ENCODE data around the gene GNPTAB. TPM values are rescaled to one million over a fixed set of nuclear protein-coding genes. Genes with fewer than 3 reads are reported as not detected.
"Not testable (repeated sequence)": the region's sequence is repeated elsewhere in the genome, so short reads cannot be mapped to it uniquely, and the experiment has no call there.

Gene GNPTAB
- total RNA-seq, 1 donor from 2014 or later, result 53.2 TPM

DNA sequence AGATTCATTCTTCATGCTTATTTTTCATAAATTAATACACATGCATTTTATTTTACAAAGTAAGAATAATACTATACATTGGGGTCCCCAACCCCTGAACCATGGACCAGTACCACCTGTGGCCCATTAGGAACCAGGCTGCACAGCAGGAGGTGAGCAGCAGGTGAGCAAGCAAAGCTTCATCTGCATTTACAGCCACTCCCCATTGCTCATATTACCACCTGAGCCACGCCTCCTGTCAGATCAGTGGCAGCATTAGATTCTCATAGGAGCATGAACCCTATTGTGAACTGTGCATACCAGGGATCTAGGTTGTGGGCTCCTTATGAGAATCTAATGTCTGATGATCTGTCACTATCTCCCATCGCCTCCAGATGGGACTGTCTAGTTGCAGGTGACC, 30.9 kb upstream of the GNPTAB start:
- H3K27ac Mint-ChIP-seq; intact Hi-C loops (cut with micrococcal nuclease); H3K27me3 Mint-ChIP-seq (ENCODE audit: insufficient read depth): not testable (repeated sequence)

DNA sequence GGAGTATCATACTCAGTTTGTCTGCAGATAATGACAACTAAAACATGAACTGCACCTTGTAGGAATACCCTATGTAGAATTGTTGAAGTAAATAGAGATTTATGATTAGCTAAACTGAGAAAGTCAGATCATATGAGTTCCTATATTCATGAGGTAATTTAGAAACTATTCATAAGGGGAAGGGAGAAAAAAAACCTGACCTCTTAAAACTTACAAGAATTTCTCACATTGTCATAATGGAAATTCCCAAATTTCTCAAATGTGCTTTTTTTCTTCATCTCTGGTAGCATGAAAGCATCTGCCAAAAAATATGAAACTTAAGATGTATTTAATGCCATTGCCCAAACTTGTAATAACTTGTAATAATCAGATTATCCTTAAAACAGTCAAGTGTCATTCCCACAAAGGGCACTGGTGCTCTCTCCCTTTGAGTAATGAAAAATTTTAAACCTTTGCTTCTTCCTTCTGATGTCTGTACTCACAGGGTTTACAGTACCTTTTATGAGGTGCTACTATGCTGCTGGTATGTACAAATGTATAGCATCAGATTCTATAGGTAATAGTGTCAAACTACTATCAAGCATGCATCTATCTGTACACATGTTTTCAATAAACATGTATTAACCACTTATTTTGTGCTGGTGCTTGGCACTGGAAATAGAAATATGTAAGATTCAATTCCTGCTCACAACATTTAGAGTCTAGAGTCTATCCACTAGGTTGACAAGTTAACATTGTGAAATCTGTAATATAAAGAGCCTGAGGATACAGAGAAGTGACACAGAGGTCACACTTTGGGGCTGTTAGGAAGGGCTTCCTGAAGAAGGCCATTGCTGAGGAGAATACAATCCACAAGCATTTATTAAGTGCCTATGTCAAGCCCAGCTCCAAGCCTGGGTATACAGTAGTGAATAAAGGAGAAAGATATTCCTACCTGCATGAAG, 29.2 kb upstream of the GNPTAB start:
- Mint-ChIP-seq H3K36me3 (ENCODE audit: low read depth) (peaks cover 4% of the 10 kb centered on the region), H3K27ac (no peak overlapping the region), H3K4me1 (ENCODE audit: low read depth) (peaks cover 34% of the 10 kb centered on the region), H3K4me3 (no peak overlapping the region), H3K27me3 (ENCODE audit: insufficient read depth) (no peaks in the 10 kb centered on the region), H3K9me3 (peaks cover 9% of the 10 kb centered on the region)
- intact Hi-C loops (cut with micrococcal nuclease), result loop anchor here (1.0 kb wide), 2 partner anchors 17 to 67 kb away; partner anchors contain the start of gene DRAM1
- DNase-seq (ENCODE audit: low spot score), result no peak

More for the DNA sequence above, 30.9 kb upstream of the GNPTAB start:
- not testable (repeated sequence) for H3K9me3 Mint-ChIP-seq; H3K36me3 Mint-ChIP-seq (ENCODE audit: low read depth); DNase-seq (ENCODE audit: low spot score); H3K4me3 Mint-ChIP-seq
- H3K4me1 Mint-ChIP-seq (ENCODE audit: low read depth), result peaks cover 28% of the 10 kb centered on the region

DNA sequence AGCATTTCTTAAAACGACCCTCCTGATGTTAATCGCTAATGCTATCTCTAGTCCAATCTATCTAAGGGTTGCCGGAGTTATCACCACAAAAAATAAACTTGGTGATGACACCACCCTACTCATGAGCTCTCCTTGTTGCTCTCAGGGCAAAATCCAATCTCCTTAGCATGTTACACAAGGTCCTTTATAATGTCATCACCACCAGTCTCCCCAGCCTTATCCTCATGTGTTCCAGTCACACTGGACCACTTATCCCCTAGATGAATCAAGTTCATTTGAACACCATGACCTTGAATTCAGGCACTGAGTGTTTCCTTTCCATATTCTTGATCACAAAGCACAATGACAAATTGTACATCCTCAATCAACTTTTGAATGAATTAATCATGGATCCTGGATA, 27.6 kb upstream of the GNPTAB start:
- Mint-ChIP-seq H3K9me3 (peaks cover 11% of the 10 kb centered on the region), H3K4me3 (no peak overlapping the region), H3K27ac (no peak overlapping the region), H3K4me1 (ENCODE audit: low read depth) (peaks cover 34% of the 10 kb centered on the region), H3K27me3 (ENCODE audit: insufficient read depth) (no peaks in the 10 kb centered on the region), H3K36me3 (ENCODE audit: low read depth) (peaks cover 4% of the 10 kb centered on the region)
- intact Hi-C loops (cut with micrococcal nuclease), result no loop called here
- no peak for DNase-seq (ENCODE audit: low spot score)

DNA sequence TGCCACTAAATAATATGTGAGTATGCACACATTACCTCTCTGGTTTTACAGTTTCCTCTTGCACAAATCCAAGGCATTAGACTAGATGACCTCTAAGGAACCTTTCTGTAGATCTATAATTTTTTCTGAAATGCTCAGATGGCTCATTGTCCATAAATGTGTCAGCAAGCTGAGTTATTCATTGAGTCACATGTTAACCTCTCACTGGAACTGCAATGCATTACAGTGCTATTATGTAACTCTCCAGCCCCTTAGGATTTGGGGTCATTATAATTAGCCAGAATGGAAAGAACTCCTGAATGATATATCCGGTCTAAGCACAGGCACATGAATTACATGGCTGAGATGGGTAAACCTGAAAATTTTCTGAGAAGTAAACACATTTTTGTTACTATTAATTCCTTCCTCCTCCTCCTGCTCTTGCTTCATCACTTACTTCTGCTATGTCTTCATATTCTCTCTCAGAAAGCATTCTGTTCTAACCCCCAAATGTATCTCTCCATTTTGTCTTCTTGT, 26.3 kb upstream of the GNPTAB start:
- Mint-ChIP-seq H3K27me3 (ENCODE audit: insufficient read depth) (no peaks in the 10 kb centered on the region), H3K4me3 (no peak overlapping the region), H3K27ac (no peak overlapping the region), H3K4me1 (ENCODE audit: low read depth) (peaks cover 34% of the 10 kb centered on the region), H3K36me3 (ENCODE audit: low read depth) (peaks cover 4% of the 10 kb centered on the region), H3K9me3 (peaks cover 11% of the 10 kb centered on the region)
- intact Hi-C loops (cut with micrococcal nuclease), result no loop called here
- DNase-seq (ENCODE audit: low spot score), result no peak

DNA sequence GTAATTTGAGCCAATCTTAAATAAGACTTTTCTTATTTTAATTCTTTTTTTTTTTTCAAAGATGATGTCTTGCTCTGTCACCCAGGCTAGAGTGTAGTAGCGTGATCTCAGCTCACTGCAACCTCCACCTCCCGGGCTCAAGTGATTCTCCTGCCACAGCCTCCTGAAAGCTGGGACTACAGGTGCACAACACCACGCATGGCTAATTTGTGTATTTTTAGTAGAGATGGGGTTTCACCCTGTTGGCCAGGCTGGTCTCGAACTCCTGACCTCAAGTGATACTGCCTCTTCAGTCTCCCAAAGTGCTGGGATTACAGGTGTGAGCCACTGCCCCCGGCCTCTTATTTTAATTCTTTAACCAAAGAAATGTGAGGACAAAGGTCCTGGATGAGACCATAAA, 25.9 kb upstream of the GNPTAB start:
- H3K27me3 Mint-ChIP-seq (ENCODE audit: insufficient read depth); H3K36me3 Mint-ChIP-seq (ENCODE audit: low read depth); H3K4me3 Mint-ChIP-seq; DNase-seq (ENCODE audit: low spot score); intact Hi-C loops (cut with micrococcal nuclease); H3K27ac Mint-ChIP-seq: not testable (repeated sequence)
- Mint-ChIP-seq H3K4me1 (ENCODE audit: low read depth) (peaks cover 34% of the 10 kb centered on the region), H3K9me3 (peaks cover 11% of the 10 kb centered on the region)

DNA sequence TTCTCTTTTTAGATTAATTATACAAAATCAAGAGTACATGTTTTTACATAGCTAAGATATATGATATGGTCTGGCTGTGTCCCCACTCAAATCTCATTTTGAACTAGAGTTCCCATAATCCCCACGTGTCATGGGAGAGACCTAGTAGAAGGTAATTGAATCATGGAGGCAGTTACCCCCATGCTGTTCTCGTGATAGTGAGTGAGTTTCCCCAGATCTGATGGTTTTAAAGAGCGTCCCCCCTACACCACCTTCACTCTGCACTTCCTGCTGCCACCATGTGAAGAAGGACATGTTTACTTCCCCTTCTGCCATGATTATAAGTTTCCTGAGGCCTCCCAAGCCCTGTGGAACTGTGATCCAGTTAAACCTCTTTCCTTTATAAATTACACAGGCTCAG, 25.2 kb upstream of the GNPTAB start:
- H3K36me3 Mint-ChIP-seq (ENCODE audit: low read depth), result peaks cover 4% of the 10 kb centered on the region
- no peak overlapping the region for H3K27ac Mint-ChIP-seq
- H3K27me3 Mint-ChIP-seq (ENCODE audit: insufficient read depth), result no peaks in the 10 kb centered on the region
- no peak for DNase-seq (ENCODE audit: low spot score)
- H3K4me3 Mint-ChIP-seq, result no peak overlapping the region
- H3K4me1 Mint-ChIP-seq (ENCODE audit: low read depth), result peaks cover 34% of the 10 kb centered on the region
- peaks cover 11% of the 10 kb centered on the region for H3K9me3 Mint-ChIP-seq
- intact Hi-C loops (cut with micrococcal nuclease), result no loop called here

DNA sequence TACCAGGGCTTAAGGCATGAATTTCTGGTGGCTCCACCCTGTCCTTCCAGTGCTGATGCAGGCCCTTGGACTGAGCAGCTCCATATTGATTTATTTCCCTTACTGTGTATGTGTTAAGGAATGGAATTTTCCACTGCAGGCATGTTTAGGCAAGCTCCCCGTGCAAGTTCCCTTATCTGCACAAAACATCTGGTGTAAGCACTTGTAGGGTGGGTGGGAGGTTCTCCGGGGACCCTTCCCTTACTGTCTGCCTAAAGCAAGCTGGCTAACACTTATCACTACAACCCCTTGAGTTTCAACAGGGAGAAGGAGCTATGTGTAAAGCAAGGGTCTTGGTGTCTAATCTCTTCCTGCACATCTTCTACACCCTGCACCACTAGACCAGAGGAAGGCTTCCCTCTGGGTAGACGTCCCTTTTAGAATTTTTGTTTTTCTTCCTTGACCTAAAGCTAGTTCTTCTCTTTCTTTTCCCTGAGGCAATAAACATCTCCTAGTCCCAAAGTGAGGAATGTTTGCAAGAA, 24.7 kb upstream of the GNPTAB start:
- intact Hi-C loops (cut with micrococcal nuclease), result no loop called here
- H3K4me3 Mint-ChIP-seq, result no peak overlapping the region
- peaks cover 29% of the 10 kb centered on the region for H3K4me1 Mint-ChIP-seq (ENCODE audit: low read depth)
- peaks cover 11% of the 10 kb centered on the region for H3K9me3 Mint-ChIP-seq
- no peak for DNase-seq (ENCODE audit: low spot score)
- no peaks in the 10 kb centered on the region for H3K27me3 Mint-ChIP-seq (ENCODE audit: insufficient read depth)
- no peak overlapping the region for H3K27ac Mint-ChIP-seq
- peaks cover 4% of the 10 kb centered on the region for H3K36me3 Mint-ChIP-seq (ENCODE audit: low read depth)

DNA sequence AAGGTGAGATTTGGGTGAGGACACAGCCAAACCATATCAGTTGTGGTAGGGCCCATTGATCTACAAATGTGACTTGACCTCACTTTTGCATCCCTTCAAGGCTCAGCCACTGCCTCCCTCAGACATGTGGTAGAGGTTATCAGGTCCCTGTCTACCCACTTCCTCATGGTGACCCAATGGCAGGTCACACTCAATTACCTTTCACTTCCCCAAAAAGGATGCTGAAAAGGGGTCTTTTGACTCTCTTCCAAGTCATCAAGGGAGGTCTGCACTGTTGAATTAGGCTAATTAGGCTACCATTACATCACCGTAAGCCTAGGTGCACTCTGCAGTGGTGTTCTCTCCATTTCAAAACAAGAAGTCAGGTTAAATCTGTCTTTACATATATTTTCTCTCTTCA, 24.0 kb upstream of the GNPTAB start:
- H3K4me1 Mint-ChIP-seq (ENCODE audit: low read depth), result peaks cover 28% of the 10 kb centered on the region
- H3K36me3 Mint-ChIP-seq (ENCODE audit: low read depth), result peaks cover 4% of the 10 kb centered on the region
- H3K4me3 Mint-ChIP-seq, result no peak overlapping the region
- no peak for DNase-seq (ENCODE audit: low spot score)
- intact Hi-C loops (cut with micrococcal nuclease), result no loop called here
- no peaks in the 10 kb centered on the region for H3K27me3 Mint-ChIP-seq (ENCODE audit: insufficient read depth)
- no peak overlapping the region for H3K27ac Mint-ChIP-seq
- H3K9me3 Mint-ChIP-seq, result peaks cover 11% of the 10 kb centered on the region

DNA sequence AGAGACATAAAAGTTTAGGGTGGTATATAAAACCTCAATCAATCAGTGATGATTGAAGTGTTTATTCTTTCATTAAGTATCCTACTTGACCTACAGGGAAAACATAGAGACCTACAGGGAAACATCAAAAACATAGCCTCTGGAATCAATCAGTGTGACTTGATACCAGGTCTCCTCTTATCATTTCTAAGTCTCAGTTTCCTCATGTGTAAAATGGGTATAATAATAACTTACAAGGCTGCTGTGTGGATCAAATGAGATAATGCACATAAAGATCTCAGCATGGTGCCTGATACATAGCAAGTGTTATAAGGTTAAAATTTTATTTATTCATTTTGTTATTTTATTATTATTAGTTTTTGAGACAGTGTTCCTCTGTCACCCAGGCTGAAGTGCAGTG, 22.2 kb upstream of the GNPTAB start:
- no peak overlapping the region for H3K4me3 Mint-ChIP-seq
- peaks cover 11% of the 10 kb centered on the region for H3K9me3 Mint-ChIP-seq
- peaks cover 4% of the 10 kb centered on the region for H3K36me3 Mint-ChIP-seq (ENCODE audit: low read depth)
- no peaks in the 10 kb centered on the region for H3K27me3 Mint-ChIP-seq (ENCODE audit: insufficient read depth)
- DNase-seq (ENCODE audit: low spot score), result no peak
- intact Hi-C loops (cut with micrococcal nuclease), result no loop called here
- no peak overlapping the region for H3K27ac Mint-ChIP-seq
- H3K4me1 Mint-ChIP-seq (ENCODE audit: low read depth), result peaks cover 20% of the 10 kb centered on the region

DNA sequence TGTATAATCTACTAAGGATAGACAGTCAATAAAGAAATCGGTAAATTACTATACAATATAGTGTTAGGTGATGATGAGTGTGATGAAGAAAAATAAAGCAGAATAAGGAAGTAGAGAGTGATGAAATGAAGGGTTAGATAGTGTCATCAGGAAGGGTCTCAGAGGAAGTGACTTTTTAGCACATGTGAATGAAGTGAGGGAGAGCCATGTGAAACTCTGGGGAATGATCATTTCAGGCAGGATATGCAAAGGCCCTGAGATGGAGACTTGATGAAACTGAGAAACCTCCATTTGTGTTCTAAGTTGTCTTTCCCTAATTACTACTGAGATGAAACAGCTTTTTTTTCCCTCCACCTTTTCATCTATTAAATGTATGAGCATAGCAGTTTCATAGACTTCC, 19.4 kb upstream of the GNPTAB start:
- H3K36me3 Mint-ChIP-seq (ENCODE audit: low read depth), result peaks cover 2% of the 10 kb centered on the region
- no peaks in the 10 kb centered on the region for H3K27me3 Mint-ChIP-seq (ENCODE audit: insufficient read depth)
- intact Hi-C loops (cut with micrococcal nuclease), result no loop called here
- DNase-seq (ENCODE audit: low spot score), result no peak
- no peak overlapping the region for H3K4me3 Mint-ChIP-seq
- H3K27ac Mint-ChIP-seq, result no peak overlapping the region
- H3K4me1 Mint-ChIP-seq (ENCODE audit: low read depth), result peaks cover 10% of the 10 kb centered on the region
- peaks cover 4% of the 10 kb centered on the region for H3K9me3 Mint-ChIP-seq

DNA sequence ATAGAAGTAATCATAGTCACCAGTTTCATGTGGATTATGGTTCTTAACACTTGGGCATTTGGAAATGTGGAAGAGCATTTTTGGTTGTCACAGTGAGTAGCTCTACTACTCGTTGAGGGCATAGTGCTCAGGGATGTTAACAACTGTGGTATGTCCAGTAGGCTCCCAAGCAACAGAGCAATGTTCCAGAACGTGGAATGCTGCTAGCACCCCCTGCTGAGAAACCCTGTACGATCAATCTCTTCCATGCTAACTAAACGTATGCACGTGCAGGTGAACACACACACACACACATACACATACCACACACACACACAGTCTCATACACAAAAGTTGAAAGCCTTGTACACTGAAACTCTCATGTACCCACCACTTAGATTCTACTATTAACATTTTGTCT, 16.6 kb upstream of the GNPTAB start:
- intact Hi-C loops (cut with micrococcal nuclease), result no loop called here
- DNase-seq (ENCODE audit: low spot score), result no peak
- Mint-ChIP-seq H3K27me3 (ENCODE audit: insufficient read depth) (no peaks in the 10 kb centered on the region), H3K36me3 (ENCODE audit: low read depth) (no peaks in the 10 kb centered on the region), H3K4me1 (ENCODE audit: low read depth) (peaks cover 6% of the 10 kb centered on the region), H3K27ac (no peak overlapping the region), H3K9me3 (no peaks in the 10 kb centered on the region), H3K4me3 (no peak overlapping the region)

DNA sequence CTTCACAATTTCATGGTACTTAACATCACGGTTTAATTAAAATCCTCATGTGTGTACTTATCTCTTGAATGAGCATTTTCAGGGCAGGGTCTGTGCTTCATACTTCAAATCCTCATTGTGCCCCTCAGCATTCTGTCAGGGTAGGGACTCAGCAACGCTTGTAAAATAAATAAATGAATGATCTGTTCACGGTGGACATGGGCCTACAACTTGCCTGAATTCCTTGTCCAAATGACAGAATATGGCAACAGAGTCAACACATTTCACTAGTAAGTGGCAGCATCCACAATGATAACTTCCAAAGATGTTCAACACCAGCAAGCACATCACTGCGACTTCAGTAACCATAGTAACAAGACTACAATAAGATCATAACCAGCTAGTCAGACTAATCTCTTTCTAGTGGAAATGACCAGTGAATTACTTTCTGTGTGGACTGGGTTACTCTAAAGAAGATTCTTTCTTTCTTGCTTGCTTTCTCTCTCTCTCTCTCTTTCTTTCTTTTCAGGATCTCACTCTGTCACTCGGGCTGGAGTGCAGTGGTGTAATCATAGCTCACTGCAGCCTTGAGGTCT, 14.5 kb upstream of the GNPTAB start:
- DNase-seq (ENCODE audit: low spot score), result no peak
- no peak overlapping the region for H3K4me3 Mint-ChIP-seq
- peaks cover 4% of the 10 kb centered on the region for H3K4me1 Mint-ChIP-seq (ENCODE audit: low read depth)
- H3K27ac Mint-ChIP-seq, result no peak overlapping the region
- intact Hi-C loops (cut with micrococcal nuclease), result no loop called here
- no peaks in the 10 kb centered on the region for H3K9me3 Mint-ChIP-seq
- H3K36me3 Mint-ChIP-seq (ENCODE audit: low read depth), result no peaks in the 10 kb centered on the region
- peaks cover 4% of the 10 kb centered on the region for H3K27me3 Mint-ChIP-seq (ENCODE audit: insufficient read depth)

DNA sequence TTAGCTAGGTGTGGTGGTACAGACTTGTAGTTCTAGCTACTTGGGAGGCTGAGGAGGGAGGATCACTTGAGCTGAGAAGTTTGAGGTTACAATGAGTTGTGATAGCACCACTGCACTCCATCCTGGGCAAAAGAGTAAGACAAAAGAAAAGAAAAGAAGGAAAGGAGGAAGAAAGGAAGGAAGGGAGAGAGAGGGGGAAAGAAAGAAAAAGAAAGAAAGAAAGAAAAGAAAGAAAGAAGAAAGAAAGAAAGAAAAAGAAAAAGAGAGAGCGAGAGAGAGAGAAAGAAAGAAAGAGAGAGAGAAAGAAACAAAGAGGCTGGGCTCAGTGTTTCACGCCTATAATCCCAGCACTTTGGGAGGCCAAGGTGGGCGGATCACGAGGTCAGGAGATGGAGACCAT, 10.3 kb upstream of the GNPTAB start:
- Mint-ChIP-seq H3K27me3 (ENCODE audit: insufficient read depth) (peaks cover 4% of the 10 kb centered on the region), H3K27ac (peak overlapping the region; percentile 55), H3K4me3 (no peak overlapping the region), H3K4me1 (ENCODE audit: low read depth) (peaks cover 8% of the 10 kb centered on the region), H3K9me3 (no peaks in the 10 kb centered on the region), H3K36me3 (ENCODE audit: low read depth) (no peaks in the 10 kb centered on the region)
- intact Hi-C loops (cut with micrococcal nuclease), result no loop called here
- DNase-seq (ENCODE audit: low spot score), result no peak

Measured in activated T-helper 1 cell treated with anti-CD3 and anti-CD28 coated beads, Interleukin-12 subunit alpha, Interleukin-12 subunit beta, Interleukin-2, Interleukin-4 antibody, amounts not matched to agents 30 ng/mL and 10 ng/mL and 1 ng/mL, durations not matched to agents 14 hours and 24 hours and 36 hours (primary cell).